ENCODE results near the gene SND1.

GRCh38 chr7:127900732-127901685, 249.0 kb downstream of the SND1 start:
- TF ChIP-seq, protein P1, sequence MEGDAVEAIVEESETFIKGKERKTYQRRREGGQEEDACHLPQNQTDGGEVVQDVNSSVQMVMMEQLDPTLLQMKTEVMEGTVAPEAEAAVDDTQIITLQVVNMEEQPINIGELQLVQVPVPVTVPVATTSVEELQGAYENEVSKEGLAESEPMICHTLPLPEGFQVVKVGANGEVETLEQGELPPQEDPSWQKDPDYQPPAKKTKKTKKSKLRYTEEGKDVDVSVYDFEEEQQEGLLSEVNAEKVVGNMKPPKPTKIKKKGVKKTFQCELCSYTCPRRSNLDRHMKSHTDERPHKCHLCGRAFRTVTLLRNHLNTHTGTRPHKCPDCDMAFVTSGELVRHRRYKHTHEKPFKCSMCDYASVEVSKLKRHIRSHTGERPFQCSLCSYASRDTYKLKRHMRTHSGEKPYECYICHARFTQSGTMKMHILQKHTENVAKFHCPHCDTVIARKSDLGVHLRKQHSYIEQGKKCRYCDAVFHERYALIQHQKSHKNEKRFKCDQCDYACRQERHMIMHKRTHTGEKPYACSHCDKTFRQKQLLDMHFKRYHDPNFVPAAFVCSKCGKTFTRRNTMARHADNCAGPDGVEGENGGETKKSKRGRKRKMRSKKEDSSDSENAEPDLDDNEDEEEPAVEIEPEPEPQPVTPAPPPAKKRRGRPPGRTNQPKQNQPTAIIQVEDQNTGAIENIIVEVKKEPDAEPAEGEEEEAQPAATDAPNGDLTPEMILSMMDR (IDR thresholded peaks at IDR 0.05; ENCODE audit: insufficient read depth, low read length, poor library complexity, severe bottlenecking), result no peak
- no peak for TF ChIP-seq EZH2phosphoT487 (conservative IDR thresholded peaks at IDR 0.05; ENCODE audit: low read length)

All from SU-DHL-6 (cell line).